K562 (cell line): Measurements from ENCODE around the gene CREB3L2. TPM values are rescaled to one million over a fixed set of nuclear protein-coding genes. Genes with fewer than 3 reads are reported as not detected.
A peak's percentile ranks its signal among the peaks of the same experiment; 100 is the strongest.

ENCODE experiments used
- ATAC-seq: fragments of 200-7000 bp; cut with Tn5 transposase; 3 replicates; pipeline ENCODE4 v1.9.1; 2020; ENCODE audit warnings: moderate library complexity
- BruUV-seq: library from RNA; stranded (reverse); fragments of 400-500 nt; replicated peaks from 2 replicates; lab custom pipeline; 2021; lab: Mats Ljungman, UMichigan
- CTCF ChIA-PET: fragments of 300-600 bp; formaldehyde crosslinking; extraction: SDS; loops from one replicate; lab custom pipeline; 2021; ENCODE audit warnings: low intra/inter-chr PET ratio; lab: Yijun Ruan, JAX
- POLR2A ChIA-PET: fragments of 300-600, 350-650 bp; sonication (Branson Sonifier 250); formaldehyde crosslinking; extraction: SDS; loops from one replicate; lab custom pipeline; 2021; ENCODE audit warnings: antibody characterized with exemption, inconsistent platforms; lab: Yijun Ruan, JAX
- DNase-seq, 4 experiments: peaks; one replicate each; pipeline versions ENCODE4 v3.0.0 to v3.0.0-alpha.2; 2011 to 2018; ENCODE audit warnings: low spot score in 3 of 4, mixed read lengths in 3 of 4; ENCODE audit errors: extremely low read depth in 1 of 4
- FAIRE-seq: peaks from 2 replicates; lab custom pipeline; 2011; peaks lifted over from hg19 to GRCh38; lab: Jason Lieb, UNC
- H2AFZ ChIP-seq: 2 replicates; pipeline ENCODE4 v1.6.0; 2011; ENCODE audit warnings: low read depth, low read length, control low read depth, inconsistent platforms
- H3K27ac ChIP-seq: fragments of 200-600 bp; 3 replicates; pipeline ENCODE4 v1.8.0; 2011; ENCODE audit warnings: low read depth, mild to moderate bottlenecking, control low read depth, inconsistent platforms, low read length, moderate library complexity, mixed read lengths; ENCODE audit errors: extremely low read depth
- H3K27me3 ChIP-seq, 2 experiments: fragments of 300-600 bp in 1 of 2; 2 replicates in 1 of 2; 3 replicates in 1 of 2; pipeline versions ENCODE4 v1.6.0 to v1.8.0; 2011; ENCODE audit warnings: inconsistent platforms in 2 of 2, low read length in 2 of 2, mild to moderate bottlenecking in 1 of 2, mixed read lengths in 1 of 2, moderate library complexity in 1 of 2; ENCODE audit not compliant: control insufficient read depth in 2 of 2, insufficient read depth in 2 of 2
- H3K36me3 ChIP-seq: fragments of 300-600 bp; 3 replicates; pipeline ENCODE4 v1.8.0; 2011; ENCODE audit warnings: mild to moderate bottlenecking, low read length, inconsistent platforms; ENCODE audit not compliant: control insufficient read depth, insufficient read depth
- H3K4me1 ChIP-seq, 2 experiments: fragments of 200-600 bp in 1 of 2; replicated peaks in 1 of 2; 2 replicates in 1 of 2; 3 replicates in 1 of 2; pipeline versions ENCODE4 v1.5.1 to v1.8.0; 2011; ENCODE audit warnings: inconsistent platforms in 2 of 2, low read length in 2 of 2, mild to moderate bottlenecking in 1 of 2, mixed read lengths in 1 of 2, moderate library complexity in 1 of 2; ENCODE audit not compliant: control insufficient read depth in 2 of 2, insufficient read depth in 2 of 2
- H3K4me2 ChIP-seq: 2 replicates; pipeline ENCODE4 v1.6.1; 2011; ENCODE audit warnings: low read length, control low read depth, inconsistent platforms, mixed read lengths; ENCODE audit not compliant: insufficient read depth
- H3K4me3 ChIP-seq: fragments of 200-600 bp; sonication (generic), shearing (Covaris generic); 2 replicates; pipeline ENCODE4 v1.5.1; 2016; ENCODE audit warnings: control low read depth, inconsistent platforms
- H3K79me2 ChIP-seq: fragments of 200-600 bp; 3 replicates; pipeline ENCODE4 v1.8.0; 2011; ENCODE audit warnings: low read length, inconsistent platforms; ENCODE audit not compliant: control insufficient read depth, insufficient read depth
- H3K9ac ChIP-seq, 2 experiments: 2 replicates each; pipeline versions ENCODE4 v1.6.0 to v1.6.1; 2011; ENCODE audit warnings: low read depth in 2 of 2, low read length in 2 of 2, control low read depth in 1 of 2, inconsistent platforms in 1 of 2, mild to moderate bottlenecking in 1 of 2, mixed read lengths in 1 of 2; ENCODE audit not compliant: insufficient read depth in 1 of 2
- H3K9me1 ChIP-seq: one replicate; pipeline ENCODE4 v1.6.0; 2011; ENCODE audit warnings: inconsistent platforms, mild to moderate bottlenecking, low read length, moderate library complexity; ENCODE audit not compliant: control insufficient read depth, insufficient read depth
- H3K9me3 ChIP-seq: replicated peaks from 2 replicates; pipeline ENCODE4 v1.5.1; 2011; ENCODE audit warnings: low read depth, low read length, inconsistent platforms; ENCODE audit not compliant: control insufficient read depth, insufficient read depth
- H4K20me1 ChIP-seq: replicated peaks from 2 replicates; pipeline ENCODE4 v1.6.1; 2011; ENCODE audit warnings: low read length, inconsistent platforms, mixed read lengths; ENCODE audit not compliant: control insufficient read depth, insufficient read depth
- E2F3 ChIP-seq: fragments of 250-450 bp; sonication (Bioruptor Pico); IDR thresholded peaks from 2 replicates; pipeline ENCODE4 v1.4.0; 2020; ENCODE audit warnings: mild to moderate bottlenecking
- ESRRB ChIP-seq: fragments of 250-450 bp; sonication (Bioruptor Pico); IDR thresholded peaks from 2 replicates; pipeline ENCODE4 v1.5.0; 2020; ENCODE audit warnings: mild to moderate bottlenecking, moderate library complexity, borderline replicate concordance
- GTF2B ChIP-seq: IDR thresholded peaks from 2 replicates; pipeline ENCODE4 v1.6.1; 2011; ENCODE audit not compliant: insufficient read length; ENCODE audit errors: extremely low read depth
- HDAC3 ChIP-seq: fragments of 450-650 bp; IDR thresholded peaks from 2 replicates; pipeline ENCODE4 v1.6.1; 2018; ENCODE audit warnings: borderline replicate concordance, mild to moderate bottlenecking, moderate library complexity; ENCODE audit not compliant: partially characterized antibody
- ID3 ChIP-seq, 2 experiments: fragments of 250-450 bp in 1 of 2; fragments of 450-650 bp in 1 of 2; sonication (Bioruptor Pico) in 1 of 2; IDR thresholded peaks; 2 replicates each; pipeline versions ENCODE4 v1.6.1 to v1.8.0; 2016 to 2021; ENCODE audit warnings: mild to moderate bottlenecking in 2 of 2, moderate library complexity in 2 of 2, missing compliant biosample characterization in 1 of 2, missing genetic modification characterization in 1 of 2
- ILK ChIP-seq: fragments of 450-650 bp; IDR thresholded peaks from 2 replicates; pipeline ENCODE4 v1.6.1; 2016; ENCODE audit warnings: missing genetic modification characterization, low read depth, mild to moderate bottlenecking, missing compliant biosample characterization, moderate library complexity, borderline replicate concordance
- MED1 ChIP-seq: sonication (generic); formaldehyde crosslinking; IDR thresholded peaks from 2 replicates; pipeline ENCODE4 v1.8.1; 2023; ENCODE audit warnings: missing genetic modification reagents, borderline replicate concordance
- POLR2A ChIP-seq: fragments of 450-650 bp; conservative IDR thresholded peaks from 2 replicates; pipeline ENCODE4 v1.6.1; 2016
- SLC30A9 ChIP-seq: fragments of 250-450 bp; sonication (Bioruptor Pico); IDR thresholded peaks from 2 replicates; pipeline ENCODE4 v1.8.0; 2022; ENCODE audit warnings: mild to moderate bottlenecking, moderate library complexity
- SP1 ChIP-seq: sonication (generic); formaldehyde crosslinking; IDR thresholded peaks from 2 replicates; pipeline ENCODE4 v1.8.1; 2022; ENCODE audit warnings: mild to moderate bottlenecking, missing genetic modification reagents
- SRSF7 ChIP-seq: fragments of 200-400 bp; formaldehyde crosslinking; optimal IDR thresholded peaks from 2 replicates; pipeline ENCODE3; 2017; ENCODE audit warnings: mild to moderate bottlenecking, low read depth, low read length
- TAF15 ChIP-seq: fragments of 200-400 bp; formaldehyde crosslinking; IDR thresholded peaks from 2 replicates; pipeline ENCODE4 v1.6.1; 2017; ENCODE audit warnings: mild to moderate bottlenecking, low read depth, low read length, moderate library complexity
- TCF7L2 ChIP-seq: fragments of 150-350 bp; IDR thresholded peaks from 2 replicates; pipeline ENCODE4 v1.6.1; 2016; ENCODE audit warnings: low read depth, mild to moderate bottlenecking, low read length, moderate library complexity
- TEAD4 ChIP-seq, 2 experiments: sonication (generic) in 1 of 2; formaldehyde crosslinking in 1 of 2; IDR thresholded peaks; 2 replicates each; pipeline versions ENCODE4 v1.6.1 to v1.8.0; 2012 to 2022; ENCODE audit warnings: borderline replicate concordance in 1 of 2, inconsistent platforms in 1 of 2, low read length in 1 of 2, mild to moderate bottlenecking in 1 of 2, missing genetic modification reagents in 1 of 2
- ZNF239 ChIP-seq: fragments of 250-450 bp; sonication (Bioruptor Pico); IDR thresholded peaks from 2 replicates; pipeline ENCODE4 v1.4.0; 2020; ENCODE audit warnings: mild to moderate bottlenecking
- ZNF583 ChIP-seq: fragments of 250-450 bp; sonication (Bioruptor Pico); IDR thresholded peaks from 2 replicates; pipeline ENCODE4 v1.4.0; 2020
- ZNF639 ChIP-seq, 2 experiments: fragments of 200-800 bp in 1 of 2; sonication (Bioruptor generic) in 1 of 2; sonication (generic) in 1 of 2; formaldehyde crosslinking in 1 of 2; IDR thresholded peaks in 1 of 2; conservative IDR thresholded peaks in 1 of 2; 2 replicates each; pipeline versions ENCODE4 v1.5.0 to v1.6.1; 2016 to 2020; ENCODE audit warnings: missing compliant biosample characterization in 1 of 2, missing genetic modification characterization in 1 of 2, missing genetic modification reagents in 1 of 2
- ZNF695 ChIP-seq: fragments of 450-650 bp; formaldehyde crosslinking; IDR thresholded peaks from 2 replicates; pipeline ENCODE4 v1.4.0; 2020; ENCODE audit warnings: mild to moderate bottlenecking, moderate library complexity
- WGBS: fragments of 100-300 bp; shearing (Covaris generic); methylation state at CpG from one replicate; pipeline ENCODE4 v1.1.6; 2016; ENCODE audit warnings: low coverage, mixed read lengths; ENCODE audit not compliant: insufficient coverage; ENCODE audit errors: missing lambda C conversion rate; 5-methylcytosine and 5-hydroxymethylcytosine counted together
- in situ Hi-C: fragments of 300-500 bp; cut with MboI; formaldehyde crosslinking; loops from 4 replicates; pipeline ENCODE4 v1.15.0; 2018; ENCODE audit warnings: inconsistent platforms, mixed read lengths
- intact Hi-C: fragments of 100-400 bp; cut with micrococcal nuclease; formaldehyde crosslinking; loops from 2 replicates; pipeline ENCODE4 v1.14.2; 2022
- polyA plus RNA-seq, 8 experiments: library from polyadenylated mRNA; depleted of rRNA in 4 of 8; stranded (reverse) in 5 of 8; unstranded in 3 of 8; fragments of >200 nt; fragmentation: Nextera tagmentation in 2 of 8; fragmentation: Illumina TruSeq in 1 of 8; extraction: Ambion mirVana in 2 of 8; extraction: Trizol in 1 of 8; gene quantifications; 2 replicates each; pipeline versions ENCODE4 v1.2.1 to v1.2.3, GENCODE V29; 2011 to 2014; ENCODE audit warnings: inconsistent platforms in 1 of 8, missing spikeins in 1 of 8
- total RNA-seq, 7 experiments: library from RNA; depleted of rRNA in 6 of 7; stranded (reverse); fragments of >200 nt in 6 of 7; fragmentation: Illumina TruSeq in 2 of 7; extraction: Trizol in 2 of 7; gene quantifications; 2 replicates each; pipeline versions ENCODE4 v1.2.1 to v1.2.3, GENCODE V29; 2011 to 2021; ENCODE audit warnings: low replicate concordance in 1 of 7

The CREB3L2 gene
- total and polyA plus RNA-seq, 9 of the 15 experiments (the other 6 are each of a cell fraction or from before 2014, with no cell fraction given), result 7.1 to 45.6 (median 15.8) TPM

GRCh38 chr7:137940656-137941518 is 61.0 kb downstream of the CREB3L2 start:
- no peaks in the 10 kb centered on the region for H3K9me1 ChIP-seq
- intact Hi-C loops (no loop called here), in situ Hi-C loops (no loop called here)
- H3K4me1 ChIP-seq, result peaks cover 10 to 60% of the 10 kb centered on the region in 2 experiments
- H3K27me3 ChIP-seq, result no peaks in the 10 kb centered on the region
- no peaks in the 10 kb centered on the region for H3K9me3 ChIP-seq
- H3K4me3 ChIP-seq, result no peak overlapping the region
- H3K4me2 ChIP-seq, result peak overlapping the region; percentile 15; the same call in 1 of the 2 replicates
- FAIRE-seq, result peak; percentile 64
- H3K79me2 ChIP-seq, result peaks cover 79% of the 10 kb centered on the region
- H3K27ac ChIP-seq, result peak overlapping the region; percentile 42
- H3K36me3 ChIP-seq, result peaks cover 5% of the 10 kb centered on the region; the same call in 1 of the 3 replicates
- ChIA-PET CTCF (no interaction called here), POLR2A (interaction anchor here (0.6 to 2.4 kb wide), 4 partner anchors 10 to 70 kb away, joined by 3 to 7 read pairs (median 3); no protein-coding TSS in a partner anchor)
- ATAC-seq, result peak; percentile 65
- DNase-seq, result peak in 2 of 4 experiments; percentile 60 to 69
- WGBS, result 59% methylated on average over 11 of the region's 11 CpGs
- no peak overlapping the region; a peak in 1 of 4 replicates for H3K9ac ChIP-seq
- H4K20me1 ChIP-seq, result no peaks in the 10 kb centered on the region
- H2AFZ ChIP-seq, result peak overlapping the region; percentile 54
- BruUV-seq, result no TSS peak
- TF ChIP-seq ZNF583 (CRISPR knock-in tag), result 0 out of 2 replicates have a peak, but pooled peaks have one; percentile 22
- no peak for TF ChIP-seq SRSF7
- TF ChIP-seq HDAC3, result no peak
- no peak for TF ChIP-seq SLC30A9 (CRISPR knock-in tag)
- TF ChIP-seq MED1 (CRISPR knock-in tag), result no peak
- no peak for TF ChIP-seq ESRRB
- TF ChIP-seq GTF2B, result no peak
- peak in 1 of 2 experiments; percentile 78; a peak in 1 of 4 replicates for TF ChIP-seq ZNF639 (CRISPR knock-in tag; conservative IDR thresholded peaks at IDR 0.05 in 1 of 2, IDR thresholded peaks at IDR 0.05 in 1 of 2)
- TF ChIP-seq POLR2A, result no peak
- TF ChIP-seq ZNF695 (CRISPR knock-in tag), result no peak
- TF ChIP-seq ILK (tag), result no peak
- no peak for TF ChIP-seq ID3 (CRISPR knock-in tag; IDR thresholded peaks at IDR 0.05)
- 0 out of 2 replicates have a peak, but pooled peaks have one; percentile 59 for TF ChIP-seq ID3 (tag; IDR thresholded peaks at IDR 0.05)
- no peak for TF ChIP-seq TCF7L2
- no peak for TF ChIP-seq E2F3
- TF ChIP-seq TAF15, result no peak
- no peak; the same call in 1 of the 2 replicates for TF ChIP-seq ZNF239 (CRISPR knock-in tag)
- TF ChIP-seq TEAD4 (IDR thresholded peaks at IDR 0.05; ENCODE audit: low read length), result no peak; the same call in 1 of the 2 replicates
- no peak for TF ChIP-seq TEAD4 (CRISPR knock-in tag; IDR thresholded peaks at IDR 0.05; ENCODE audit: borderline replicate concordance)
- TF ChIP-seq SP1, result no peak
